ENCODE results near the gene TRPM8.

The TRPM8 gene

GRCh38 chr2:234005126-234005525 is 88.0 kb downstream of the TRPM8 start:
- no peak overlapping the region for H3K4me3 ChIP-seq
- no peaks in the 10 kb centered on the region; the same call in 1 of the 2 replicates for H3K9me3 ChIP-seq
- peaks cover 17% of the 10 kb centered on the region for H3K27me3 ChIP-seq (ENCODE audit: low read depth)
- in situ Hi-C loops (cut with MboI; ENCODE audit: low sequenced_read_pairs) = no loop called here
- no peak for DNase-seq (ENCODE audit: low spot score in 2 of 2)
- no peaks in the 10 kb centered on the region for H3K4me1 ChIP-seq
- H3K36me3 ChIP-seq (replicated peaks) = no peaks in the 10 kb centered on the region

- in situ Hi-C loops (cut with MboI; ENCODE audit: low sequenced_read_pairs) = no loop called here
- H3K9me3 ChIP-seq = no peaks in the 10 kb centered on the region; the same call in 1 of the 2 replicates
- H3K27me3 ChIP-seq (ENCODE audit: low read depth) = peaks cover 17% of the 10 kb centered on the region
- no peak for DNase-seq (ENCODE audit: low spot score in 2 of 2)
- no peaks in the 10 kb centered on the region for H3K36me3 ChIP-seq (replicated peaks)
- no peak overlapping the region for H3K4me3 ChIP-seq
- no peaks in the 10 kb centered on the region for H3K4me1 ChIP-seq
These were observed 89.3 kb downstream of the TRPM8 start for GRCh38 chr2:234006501-234006900.

DNA sequence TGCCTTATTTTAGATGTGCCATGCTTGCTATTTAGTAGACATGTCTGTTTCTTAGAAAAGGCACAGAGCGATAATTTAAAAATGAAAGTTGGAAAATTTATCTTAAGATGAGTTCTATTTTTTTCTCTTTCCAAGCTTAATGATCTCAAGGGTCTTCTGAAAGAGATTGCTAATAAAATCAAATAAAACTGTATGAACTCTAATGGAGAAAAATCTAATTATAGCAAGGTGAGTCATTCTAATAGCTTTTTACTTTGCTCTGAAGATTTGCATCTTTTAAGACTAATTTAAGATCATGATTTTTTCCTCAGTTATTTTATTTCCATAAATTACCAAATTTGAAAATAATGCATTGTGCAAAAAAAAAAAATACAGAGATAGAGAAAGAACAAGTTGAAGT is 97.3 kb downstream of the TRPM8 start:
- DNase-seq (ENCODE audit: low spot score in 2 of 2) = no peak
- in situ Hi-C loops (cut with MboI; ENCODE audit: low sequenced_read_pairs) = no loop called here
- no peaks in the 10 kb centered on the region for H3K36me3 ChIP-seq (replicated peaks)
- H3K27me3 ChIP-seq (ENCODE audit: low read depth) = no peaks in the 10 kb centered on the region
- H3K4me1 ChIP-seq = no peaks in the 10 kb centered on the region
- no peak overlapping the region for H3K4me3 ChIP-seq
- H3K9me3 ChIP-seq = no peaks in the 10 kb centered on the region

GRCh38 chr2:234015861-234016260 is 98.7 kb downstream of the TRPM8 start:
- no peak for DNase-seq (ENCODE audit: low spot score in 2 of 2)
- H3K4me3 ChIP-seq = no peak overlapping the region
- no peaks in the 10 kb centered on the region for H3K9me3 ChIP-seq
- no peaks in the 10 kb centered on the region for H3K27me3 ChIP-seq (ENCODE audit: low read depth)
- H3K36me3 ChIP-seq (replicated peaks) = no peaks in the 10 kb centered on the region
- H3K4me1 ChIP-seq = no peaks in the 10 kb centered on the region
- in situ Hi-C loops (cut with MboI; ENCODE audit: low sequenced_read_pairs) = no loop called here

DNA sequence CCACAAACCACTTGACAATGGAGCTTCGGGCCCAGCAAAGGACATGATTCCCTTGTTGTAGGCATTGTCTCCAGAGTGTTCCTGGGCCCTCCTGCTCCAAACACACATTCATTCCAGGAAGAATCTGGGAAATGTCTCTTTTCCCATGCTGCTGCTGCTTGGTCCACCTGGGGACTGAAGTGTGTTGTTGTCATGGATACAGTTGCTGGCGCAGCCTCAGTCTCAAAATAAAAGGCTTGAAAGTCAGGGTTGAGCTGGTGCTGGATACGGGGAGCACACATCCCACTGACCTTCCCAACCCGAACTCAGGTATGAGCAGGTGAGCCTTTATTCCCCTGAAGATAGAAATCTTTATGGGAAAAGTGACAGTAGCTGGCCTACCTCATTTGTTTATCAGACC is 102.7 kb downstream of the TRPM8 start:
- H3K4me3 ChIP-seq = no peak overlapping the region
- in situ Hi-C loops (cut with MboI; ENCODE audit: low sequenced_read_pairs) = no loop called here
- H3K36me3 ChIP-seq (replicated peaks) = no peaks in the 10 kb centered on the region
- no peaks in the 10 kb centered on the region for H3K4me1 ChIP-seq
- no peaks in the 10 kb centered on the region for H3K27me3 ChIP-seq (ENCODE audit: low read depth)
- no peaks in the 10 kb centered on the region for H3K9me3 ChIP-seq
- DNase-seq (ENCODE audit: low spot score in 2 of 2) = no peak

- H3K4me3 ChIP-seq = no peak overlapping the region
- H3K9me3 ChIP-seq = no peaks in the 10 kb centered on the region
- no peaks in the 10 kb centered on the region for H3K4me1 ChIP-seq
- no peaks in the 10 kb centered on the region for H3K36me3 ChIP-seq (replicated peaks)
- DNase-seq (ENCODE audit: low spot score in 2 of 2) = no peak
- in situ Hi-C loops (cut with MboI; ENCODE audit: low sequenced_read_pairs) = no loop called here
- no peaks in the 10 kb centered on the region for H3K27me3 ChIP-seq (ENCODE audit: low read depth)
These were observed 103.2 kb downstream of the TRPM8 start for GRCh38 chr2:234020332-234020731.

GRCh38 chr2:234022424-234022823 is 105.3 kb downstream of the TRPM8 start:
- no peaks in the 10 kb centered on the region for H3K4me1 ChIP-seq
- no peak for DNase-seq (ENCODE audit: low spot score in 2 of 2)
- H3K4me3 ChIP-seq = no peak overlapping the region
- H3K9me3 ChIP-seq = no peaks in the 10 kb centered on the region
- no peaks in the 10 kb centered on the region for H3K27me3 ChIP-seq (ENCODE audit: low read depth)
- in situ Hi-C loops (cut with MboI; ENCODE audit: low sequenced_read_pairs) = no loop called here
- H3K36me3 ChIP-seq (replicated peaks) = no peaks in the 10 kb centered on the region

DNA sequence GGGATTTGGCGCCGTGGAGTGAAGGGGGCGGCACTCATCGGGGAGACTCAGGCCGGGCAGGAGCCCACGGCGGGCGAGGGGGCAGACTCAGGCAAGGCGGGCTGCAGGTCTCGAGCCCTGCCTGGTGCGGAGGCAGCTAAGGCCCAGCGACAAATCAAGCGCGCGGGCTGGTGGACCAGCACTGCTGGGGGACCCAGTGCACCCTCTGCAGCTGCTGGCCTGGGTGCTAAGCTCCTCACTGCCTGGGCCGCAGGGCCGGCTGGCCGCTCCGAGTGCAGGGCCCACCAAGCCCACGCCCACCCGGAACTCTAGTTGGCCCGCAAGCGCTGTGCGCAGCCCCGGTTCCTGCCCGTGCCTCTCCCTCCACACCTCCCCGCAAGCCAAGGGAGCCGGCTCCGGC is 107.1 kb downstream of the TRPM8 start:
- no peaks in the 10 kb centered on the region for H3K27me3 ChIP-seq (ENCODE audit: low read depth)
- H3K4me1 ChIP-seq = no peaks in the 10 kb centered on the region
- no peaks in the 10 kb centered on the region for H3K9me3 ChIP-seq
- DNase-seq (ENCODE audit: low spot score in 2 of 2) = no peak
- no peak overlapping the region for H3K4me3 ChIP-seq
- H3K36me3 ChIP-seq (replicated peaks) = no peaks in the 10 kb centered on the region
- in situ Hi-C loops (cut with MboI; ENCODE audit: low sequenced_read_pairs) = no loop called here

GRCh38 chr2:234025466-234025865 is 108.3 kb downstream of the TRPM8 start:
- H3K27me3 ChIP-seq (ENCODE audit: low read depth) = no peaks in the 10 kb centered on the region
- H3K9me3 ChIP-seq = no peaks in the 10 kb centered on the region
- DNase-seq (ENCODE audit: low spot score in 2 of 2) = no peak
- no peak overlapping the region for H3K4me3 ChIP-seq
- in situ Hi-C loops (cut with MboI; ENCODE audit: low sequenced_read_pairs) = no loop called here
- no peaks in the 10 kb centered on the region for H3K4me1 ChIP-seq
- H3K36me3 ChIP-seq (replicated peaks) = no peaks in the 10 kb centered on the region

DNA sequence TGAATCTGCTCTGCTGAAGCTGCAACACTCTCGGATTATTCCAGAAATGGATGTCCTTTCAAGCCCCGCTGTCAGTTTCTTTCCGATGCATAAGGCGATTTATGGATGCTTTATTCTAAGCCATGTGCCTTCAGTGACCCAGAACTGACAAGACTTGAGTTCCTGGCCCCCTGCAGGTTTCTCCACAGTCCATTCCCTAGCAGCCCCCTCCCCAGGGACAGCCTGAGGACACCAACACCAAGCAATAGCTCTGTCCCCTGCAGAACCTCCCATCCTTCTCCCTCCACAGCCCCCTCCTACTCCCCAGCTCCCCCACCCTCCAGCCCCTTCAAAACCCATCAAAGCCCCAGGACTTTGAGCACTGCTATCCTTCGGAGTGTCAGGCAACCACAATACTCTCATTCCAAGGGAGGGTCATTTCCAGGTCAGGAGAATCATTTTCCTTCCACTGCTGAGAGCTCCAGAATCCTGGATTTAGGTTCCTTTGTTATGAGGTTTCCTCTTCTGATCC is 108.8 kb downstream of the TRPM8 start:
- H3K4me3 ChIP-seq = no peak overlapping the region
- DNase-seq (ENCODE audit: low spot score in 2 of 2) = no peak
- in situ Hi-C loops (cut with MboI; ENCODE audit: low sequenced_read_pairs) = no loop called here

GRCh38 chr2:234026693-234027254 is 109.6 kb downstream of the TRPM8 start:
- Histone ChIP-seq H3K36me3 (replicated peaks) (no peaks in the 10 kb centered on the region), H3K9me3 (no peaks in the 10 kb centered on the region), H3K4me3 (no peak overlapping the region), H3K27me3 (ENCODE audit: low read depth) (no peaks in the 10 kb centered on the region), H3K4me1 (no peaks in the 10 kb centered on the region)
- in situ Hi-C loops (cut with MboI; ENCODE audit: low sequenced_read_pairs) = no loop called here
- DNase-seq (ENCODE audit: low spot score in 2 of 2) = no peak

More for the DNA sequence above, 108.8 kb downstream of the TRPM8 start:
- no peaks in the 10 kb centered on the region for H3K4me1 ChIP-seq
- no peaks in the 10 kb centered on the region for H3K36me3 ChIP-seq (replicated peaks)
- H3K27me3 ChIP-seq (ENCODE audit: low read depth) = no peaks in the 10 kb centered on the region
- H3K9me3 ChIP-seq = no peaks in the 10 kb centered on the region

GRCh38 chr2:234027641-234028040 is 110.5 kb downstream of the TRPM8 start:
- no peaks in the 10 kb centered on the region for H3K9me3 ChIP-seq
- in situ Hi-C loops (cut with MboI; ENCODE audit: low sequenced_read_pairs) = no loop called here
- no peaks in the 10 kb centered on the region for H3K27me3 ChIP-seq (ENCODE audit: low read depth)
- H3K4me3 ChIP-seq = no peak overlapping the region
- no peaks in the 10 kb centered on the region for H3K4me1 ChIP-seq
- DNase-seq (ENCODE audit: low spot score in 2 of 2) = no peak
- H3K36me3 ChIP-seq (replicated peaks) = no peaks in the 10 kb centered on the region

DNA sequence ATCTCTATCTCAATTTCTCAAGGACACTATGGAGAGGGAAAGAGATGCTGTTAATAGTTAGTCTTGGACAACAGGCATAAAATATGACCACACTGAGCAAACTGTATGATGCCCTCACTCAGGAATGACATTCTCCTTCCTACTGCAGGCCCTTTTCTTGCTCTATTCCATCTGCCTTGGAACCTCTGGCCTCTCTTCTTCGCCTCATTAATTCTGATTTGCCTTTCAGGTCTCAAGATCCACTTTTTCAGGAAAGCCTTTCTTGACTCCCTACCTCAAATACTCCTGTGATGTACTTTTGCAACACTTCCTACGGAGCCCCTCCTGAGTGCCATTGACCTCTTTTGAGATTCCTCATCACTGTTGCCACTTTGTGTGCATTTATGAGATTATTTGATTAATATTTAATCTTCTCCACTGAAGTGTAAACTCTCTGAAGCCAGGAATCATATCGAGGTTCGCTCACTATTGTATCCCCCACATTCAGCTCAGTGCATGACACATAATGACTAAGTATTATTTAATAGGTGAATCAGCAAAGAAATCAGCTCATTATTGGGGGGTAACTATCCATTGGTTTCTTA is 112.1 kb downstream of the TRPM8 start:
- in situ Hi-C loops (cut with MboI; ENCODE audit: low sequenced_read_pairs) = no loop called here
- Histone ChIP-seq H3K4me3 (no peak overlapping the region), H3K27me3 (ENCODE audit: low read depth) (no peaks in the 10 kb centered on the region), H3K9me3 (peaks cover 2% of the 10 kb centered on the region; the same call in 1 of the 2 replicates), H3K4me1 (no peaks in the 10 kb centered on the region), H3K36me3 (replicated peaks) (no peaks in the 10 kb centered on the region)
- no peak for DNase-seq (ENCODE audit: low spot score in 2 of 2)

- no peak for DNase-seq (ENCODE audit: low spot score in 2 of 2)
- no peak overlapping the region for H3K4me3 ChIP-seq
- no peaks in the 10 kb centered on the region for H3K4me1 ChIP-seq
- H3K9me3 ChIP-seq = peaks cover 3% of the 10 kb centered on the region; the same call in 1 of the 2 replicates
- no peaks in the 10 kb centered on the region for H3K27me3 ChIP-seq (ENCODE audit: low read depth)
- in situ Hi-C loops (cut with MboI; ENCODE audit: low sequenced_read_pairs) = no loop called here
- H3K36me3 ChIP-seq (replicated peaks) = no peaks in the 10 kb centered on the region
These were observed 114.0 kb downstream of the TRPM8 start for GRCh38 chr2:234031207-234031606.
